ENCODE data around the gene IL15RA. TPM values are rescaled to one million over a fixed set of nuclear protein-coding genes. Genes with fewer than 3 reads are reported as not detected.
"Not testable (repeated sequence)": the region's sequence is repeated elsewhere in the genome, so short reads cannot be mapped to it uniquely, and the experiment has no call there.

The IL15RA gene
- polyA plus RNA-seq, 3 donors, result 19.8 to 29.6 (median 23.2) TPM

GRCh38 chr10:5960070-5960972 is 17.0 kb downstream of the IL15RA start:
- no peak overlapping the region for H3K27ac ChIP-seq (ENCODE audit: low read depth, low read length)
- WGBS, 3 donors, result 89 to 95% (median 91%) methylated on average over 18 of the region's 18 CpGs

GRCh38 chr10:5959581-5960069 is 17.7 kb downstream of the IL15RA start:
- 90 to 94% (median 93%) methylated on average over 10 of the region's 10 CpGs for WGBS, 3 donors
- no peak overlapping the region for H3K27ac ChIP-seq (ENCODE audit: low read depth, low read length)

GRCh38 chr10:5959142-5959541 is 18.2 kb downstream of the IL15RA start:
- 88 to 96% (median 95%) methylated on average over 5 of the region's 5 CpGs for WGBS, 3 donors
- no peak overlapping the region for H3K27ac ChIP-seq (ENCODE audit: low read depth, low read length)

GRCh38 chr10:5958675-5959074 is 18.7 kb downstream of the IL15RA start:
- no peak overlapping the region for H3K27ac ChIP-seq (ENCODE audit: low read depth, low read length)
- 77 to 80% (median 77%) methylated on average over 6 of the region's 6 CpGs for WGBS, 3 donors

GRCh38 chr10:5958077-5958476 is 19.3 kb downstream of the IL15RA start:
- no peak overlapping the region for H3K27ac ChIP-seq (ENCODE audit: low read depth, low read length)
- 71 to 85% (median 75%) methylated on average over 2 of the region's 2 CpGs for WGBS, 3 donors

- H3K27ac ChIP-seq (ENCODE audit: low read depth, low read length), result no peak overlapping the region
Measured at GRCh38 chr10:5956146-5956936, 21.0 kb downstream of the IL15RA start.

GRCh38 chr10:5953676-5954075 is 23.7 kb downstream of the IL15RA start:
- 87 to 93% (median 93%) methylated on average over 5 of the region's 5 CpGs for WGBS, 3 donors
- no peak overlapping the region for H3K27ac ChIP-seq (ENCODE audit: low read depth, low read length)

More at GRCh38 chr10:5956146-5956936, 21.0 kb downstream of the IL15RA start:
- 87 to 91% (median 89%) methylated on average over 17 of the region's 17 CpGs for WGBS, 3 donors

GRCh38 chr10:5952731-5953385 is 24.5 kb downstream of the IL15RA start:
- no peak overlapping the region for H3K27ac ChIP-seq (ENCODE audit: low read depth, low read length)
- 86 to 88% (median 87%) methylated on average over 20 of the region's 20 CpGs for WGBS, 3 donors

GRCh38 chr10:5951721-5952407 is 25.5 kb downstream of the IL15RA start:
- 86 to 91% (median 87%) methylated on average over 6 of the region's 6 CpGs for WGBS, 3 donors

GRCh38 chr10:5951167-5951711 is 26.1 kb downstream of the IL15RA start:
- 56 to 69% (median 62%) methylated on average over 7 of the region's 7 CpGs for WGBS, 3 donors

More at GRCh38 chr10:5951721-5952407, 25.5 kb downstream of the IL15RA start:
- H3K27ac ChIP-seq (ENCODE audit: low read depth, low read length), result no peak overlapping the region

GRCh38 chr10:5949009-5949759 is 28.2 kb downstream of the IL15RA start:
- 56 to 65% (median 64%) methylated on average over 14 of the region's 14 CpGs for WGBS, 3 donors
- no peak overlapping the region for H3K27ac ChIP-seq (ENCODE audit: low read depth, low read length)

More at GRCh38 chr10:5951167-5951711, 26.1 kb downstream of the IL15RA start:
- peak overlapping the region; percentile 64 for H3K27ac ChIP-seq (ENCODE audit: low read depth, low read length)

GRCh38 chr10:5948208-5948585 is 29.1 kb downstream of the IL15RA start:
- H3K27ac ChIP-seq (ENCODE audit: low read depth, low read length), result no peak overlapping the region
- 83 to 96% (median 93%) methylated on average over 6 of the region's 6 CpGs for WGBS, 3 donors

GRCh38 chr10:5947471-5948207 is 29.7 kb downstream of the IL15RA start:
- no peak overlapping the region for H3K27ac ChIP-seq (ENCODE audit: low read depth, low read length)
- 94 to 96% (median 94%) methylated on average over 17 of the region's 17 CpGs for WGBS, 3 donors

- no peak overlapping the region for H3K27ac ChIP-seq (ENCODE audit: low read depth, low read length)
- WGBS, 3 donors, result 86 to 93% (median 87%) methylated on average over 8 of the region's 8 CpGs
Measured at GRCh38 chr10:5946786-5947185, 30.6 kb downstream of the IL15RA start.

GRCh38 chr10:5946419-5946775 is 30.9 kb downstream of the IL15RA start:
- 82 to 92% (median 90%) methylated on average over 10 of the region's 10 CpGs for WGBS, 3 donors
- not testable (repeated sequence) for H3K27ac ChIP-seq (ENCODE audit: low read depth, low read length)

GRCh38 chr10:5945561-5946418 is 31.6 kb downstream of the IL15RA start:
- 17 to 75% (median 19%) methylated on average over 21 of the region's 21 CpGs for WGBS, 3 donors
- H3K27ac ChIP-seq (ENCODE audit: low read depth, low read length), result peak overlapping the region; percentile 79

All from adipose tissue (tissue), 3 donors.